Fibroblast of skin of left quadriceps (primary cell): Measurements from ENCODE around the gene PPM1G.

Experiments
- DNase-seq, 2 experiments: peaks; one replicate each; pipeline ENCODE4 v3.0.0-alpha.2; 2013; ENCODE audit warnings: low read depth in 2 of 2

The PPM1G gene

GRCh38 chr2:27335311-27335710 lies 74.1 kb downstream of the PPM1G start:
- no peak for DNase-seq
